HG03135 (cell line): ENCODE results near the gene CA7.
"Not testable (repeated sequence)": the region's sequence is repeated elsewhere in the genome, so short reads cannot be mapped to it uniquely, and the experiment has no call there.

Experiments
- ATAC-seq: cut with Tn5 transposase; IDR thresholded peaks from one replicate; pipeline ENCODE4 v1.9.1; 2021; ENCODE audit warnings: mild to moderate bottlenecking, moderate library complexity; ENCODE audit not compliant: unreplicated experiment

Gene CA7

DNA sequence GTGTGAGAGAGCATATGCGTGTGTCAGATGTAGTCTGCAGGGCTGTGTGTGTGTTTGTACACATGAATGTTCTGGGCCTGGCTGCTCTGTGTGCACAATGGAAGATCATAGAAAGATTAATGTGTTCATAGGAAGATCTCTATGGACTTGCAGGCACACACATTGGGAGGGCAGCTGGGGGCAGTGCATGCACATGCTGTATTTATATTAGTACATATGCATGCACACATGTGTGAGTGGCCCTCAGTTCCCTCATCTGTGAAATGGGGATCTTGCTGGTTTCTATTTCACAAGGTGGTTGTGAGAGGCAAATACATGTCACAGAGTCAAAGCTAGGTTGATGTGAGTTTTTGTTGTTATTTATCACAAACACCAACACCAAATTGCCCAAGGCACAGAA lies 2.1 kb downstream of the CA7 start:
- ATAC-seq: no peak

- ATAC-seq: no peak
These were observed 2.6 kb downstream of the CA7 start for GRCh38 chr16:66846831-66847230.

DNA sequence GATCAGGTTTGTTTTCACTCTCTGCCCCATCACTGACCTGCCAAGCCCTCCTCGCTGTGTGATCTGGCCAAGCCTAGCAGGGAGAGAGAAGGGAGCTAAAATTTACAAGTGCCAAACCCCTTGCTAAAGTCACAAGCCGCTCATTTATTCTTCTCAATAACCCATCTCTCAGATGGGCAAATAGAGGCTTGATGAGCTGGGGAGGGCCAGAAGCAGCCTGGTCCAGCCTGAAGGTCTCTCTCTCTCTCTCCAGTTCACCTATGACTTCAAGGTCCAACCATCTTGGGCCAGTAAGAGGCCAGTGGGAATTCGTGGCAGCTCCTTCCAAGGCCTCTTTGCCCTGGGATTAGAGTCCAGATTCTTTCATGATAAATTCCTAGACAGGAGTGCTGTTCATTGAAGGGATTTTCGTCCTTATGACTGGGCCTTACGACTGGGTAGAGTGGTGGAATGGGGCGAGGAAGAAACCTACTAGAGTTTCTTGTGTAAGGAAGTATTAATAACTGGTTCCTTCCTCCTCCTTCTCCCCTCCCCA lies 3.4 kb downstream of the CA7 start:
- ATAC-seq: no peak

- no peak for ATAC-seq
These were observed 4.0 kb downstream of the CA7 start for GRCh38 chr16:66848172-66848571.

DNA sequence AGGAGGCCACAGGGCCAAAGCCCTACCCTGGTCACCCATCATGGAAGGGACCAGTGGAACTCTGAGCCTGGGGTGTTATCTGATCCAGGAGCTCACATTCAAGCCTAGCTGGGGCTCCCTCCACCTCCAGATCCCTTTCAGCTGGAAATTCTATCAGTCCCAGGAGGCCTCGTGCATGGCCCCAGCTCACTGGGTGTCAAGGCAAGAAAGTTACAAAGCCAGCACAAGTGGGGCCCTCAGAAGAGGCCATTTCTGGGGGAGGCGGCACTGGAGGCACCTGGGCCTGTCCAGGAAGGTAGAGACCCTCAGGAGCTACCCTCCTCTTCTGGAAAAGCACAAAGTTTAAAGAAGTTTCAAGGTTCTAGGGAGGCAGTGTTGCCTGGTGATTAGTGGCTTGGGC lies 4.8 kb downstream of the CA7 start:
- no peak for ATAC-seq

DNA sequence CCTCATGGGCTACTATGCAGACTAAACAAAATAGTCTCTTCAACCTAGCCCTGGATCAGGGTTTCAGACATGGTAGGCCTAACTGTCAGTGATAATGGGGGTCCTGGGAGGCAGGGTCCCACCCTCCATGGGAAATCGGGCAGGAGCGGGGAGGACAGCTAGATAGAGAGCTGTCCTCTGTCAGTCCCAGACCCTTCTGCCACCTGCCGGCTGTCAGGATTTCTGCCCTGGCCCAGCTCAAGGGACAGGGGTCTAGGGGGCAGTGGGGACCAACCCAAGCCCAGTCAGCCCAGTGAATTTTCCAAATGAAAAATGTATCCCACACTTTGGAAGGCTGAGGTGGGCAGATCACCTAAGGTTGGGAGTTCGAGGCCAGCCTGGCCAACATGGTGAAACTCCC lies 5.3 kb downstream of the CA7 start:
- no peak for ATAC-seq

GRCh38 chr16:66850115-66850815 lies 6.1 kb downstream of the CA7 start:
- ATAC-seq: no peak

GRCh38 chr16:66851166-66851964 lies 7.2 kb downstream of the CA7 start:
- no peak for ATAC-seq

GRCh38 chr16:66853261-66854139 lies 9.3 kb downstream of the CA7 start:
- ATAC-seq: no peak

DNA sequence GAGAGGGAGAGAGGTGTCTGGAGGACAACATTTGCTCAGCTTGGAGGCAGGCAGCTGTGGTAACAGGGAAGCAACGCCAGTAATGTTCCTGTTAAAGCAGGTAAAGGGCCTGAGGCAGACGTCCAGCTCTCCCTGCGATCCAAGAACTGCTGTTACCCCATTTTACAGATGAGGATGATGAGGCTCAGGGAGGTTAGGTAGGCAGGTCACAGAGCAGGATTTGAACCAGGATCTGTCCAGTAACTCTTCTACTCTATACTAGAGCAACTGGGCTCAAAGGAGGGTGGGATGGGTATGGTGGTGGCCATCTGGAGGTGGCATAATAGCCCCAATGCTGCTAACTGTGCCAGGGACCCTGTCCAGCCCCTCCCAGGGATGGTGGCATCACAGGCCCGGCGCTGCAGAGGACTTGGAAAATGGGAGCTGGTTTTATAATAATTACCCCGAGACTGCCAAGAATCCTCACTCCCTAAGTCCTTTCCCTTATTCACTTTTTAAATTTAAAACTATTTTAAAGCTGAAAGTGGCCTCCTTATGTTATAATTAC lies 12.0 kb downstream of the CA7 start:
- ATAC-seq: no peak

DNA sequence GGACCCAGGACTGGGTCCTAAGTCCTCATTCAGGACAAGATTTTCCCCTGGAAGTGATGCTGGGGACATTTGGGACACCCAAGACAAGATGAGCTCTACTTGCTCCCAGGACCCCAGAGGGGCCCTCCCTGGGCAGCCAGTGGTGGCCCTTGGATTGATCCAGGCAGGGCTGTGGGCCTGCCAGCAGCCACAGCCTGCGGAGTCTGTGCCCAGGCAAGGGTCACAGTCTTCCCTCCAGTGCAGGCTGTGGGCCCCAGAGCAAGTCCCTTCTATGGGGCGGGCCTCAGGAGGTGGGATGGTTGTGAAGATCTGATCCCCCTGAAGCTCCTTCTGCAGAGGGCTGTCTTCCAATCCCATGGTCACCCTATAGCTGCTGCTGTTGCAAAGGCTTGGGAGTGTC lies 12.6 kb downstream of the CA7 start:
- no peak for ATAC-seq

DNA sequence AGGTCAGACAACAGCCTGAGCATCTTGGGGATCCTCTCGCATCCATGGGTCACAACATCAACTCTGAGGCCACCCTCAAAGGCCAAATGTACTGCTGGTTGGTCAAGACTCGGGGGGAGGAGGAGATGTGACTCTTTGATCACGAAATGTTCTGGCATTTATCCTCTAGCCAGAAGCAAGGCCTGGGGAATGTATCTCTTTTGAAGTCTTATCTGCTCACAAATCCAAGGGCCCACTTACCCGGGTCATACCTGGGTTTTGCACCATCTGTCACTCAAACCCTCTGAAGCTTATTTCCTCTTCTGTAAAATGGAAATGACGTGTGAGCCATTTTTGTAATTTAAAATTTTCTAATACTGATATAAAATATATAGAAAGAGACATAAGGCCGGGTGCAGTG lies 13.2 kb downstream of the CA7 start:
- no peak for ATAC-seq

GRCh38 chr16:66858740-66859396 lies 14.7 kb downstream of the CA7 start:
- no peak for ATAC-seq

- no peak for ATAC-seq
These were observed 15.3 kb downstream of the CA7 start for GRCh38 chr16:66859397-66860068.

DNA sequence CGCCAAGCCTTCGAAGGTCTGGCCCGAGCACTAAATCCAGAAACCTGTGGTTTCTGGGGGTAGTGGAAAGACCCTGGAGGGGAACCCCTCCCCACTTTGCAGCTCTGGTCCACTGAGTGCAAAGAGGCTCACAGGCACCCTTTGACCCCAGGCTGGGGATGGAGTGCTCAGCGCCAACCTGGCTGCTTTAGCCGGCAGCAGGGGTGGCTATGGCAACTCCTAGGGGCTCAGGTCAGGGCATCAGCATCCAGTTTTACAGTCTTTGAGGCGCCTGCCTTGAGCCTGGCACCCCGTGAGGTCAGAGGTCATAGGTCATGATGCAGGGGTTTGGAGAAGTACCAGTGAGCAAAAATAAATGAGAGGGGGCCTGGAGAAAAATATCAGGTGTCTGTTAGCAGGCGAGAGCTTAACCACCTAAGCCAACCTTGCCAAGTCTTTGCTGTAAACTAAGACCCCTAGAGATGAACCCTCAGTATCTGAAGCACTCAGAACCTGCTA lies 17.9 kb downstream of the CA7 start:
- ATAC-seq: no peak

DNA sequence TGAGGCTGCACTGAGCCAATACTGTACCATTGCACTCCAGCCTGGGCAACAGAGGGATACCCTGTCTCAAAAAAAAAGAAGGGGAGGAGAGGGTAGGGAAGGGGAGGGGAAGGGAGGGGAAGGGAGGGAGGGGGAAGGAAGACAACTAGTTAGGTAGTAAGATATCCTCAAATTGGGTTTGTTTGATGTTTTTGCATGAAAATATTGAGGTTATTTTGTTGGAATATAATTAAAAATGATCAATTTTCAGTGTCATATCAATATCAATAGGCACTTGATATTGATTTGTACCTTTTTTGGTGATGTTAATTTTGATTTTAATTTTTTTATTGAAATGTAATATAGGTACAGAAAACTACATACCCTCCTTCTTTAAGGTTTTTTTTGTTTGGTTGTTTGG lies 19.5 kb downstream of the CA7 start:
- ATAC-seq: no peak

DNA sequence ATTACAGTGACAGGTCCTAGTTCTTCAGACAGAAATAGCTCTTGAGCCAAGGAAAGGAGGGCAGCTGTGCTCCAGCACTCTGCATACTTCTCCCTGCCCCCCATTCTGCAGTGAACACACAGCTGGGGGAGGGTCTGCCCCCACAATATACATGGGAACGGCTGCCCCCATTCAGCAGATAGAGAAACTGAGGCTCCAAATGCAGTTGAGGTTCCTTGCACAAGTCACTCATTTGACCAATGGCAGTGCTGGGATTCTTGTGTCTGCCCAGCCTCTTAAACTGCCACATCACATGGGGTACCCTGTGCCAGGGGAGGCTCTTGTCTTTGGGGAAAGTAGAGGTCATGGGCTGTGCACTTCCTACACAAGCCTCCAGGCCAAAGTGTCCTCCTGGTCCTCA lies 25.2 kb downstream of the CA7 start:
- no peak for ATAC-seq

DNA sequence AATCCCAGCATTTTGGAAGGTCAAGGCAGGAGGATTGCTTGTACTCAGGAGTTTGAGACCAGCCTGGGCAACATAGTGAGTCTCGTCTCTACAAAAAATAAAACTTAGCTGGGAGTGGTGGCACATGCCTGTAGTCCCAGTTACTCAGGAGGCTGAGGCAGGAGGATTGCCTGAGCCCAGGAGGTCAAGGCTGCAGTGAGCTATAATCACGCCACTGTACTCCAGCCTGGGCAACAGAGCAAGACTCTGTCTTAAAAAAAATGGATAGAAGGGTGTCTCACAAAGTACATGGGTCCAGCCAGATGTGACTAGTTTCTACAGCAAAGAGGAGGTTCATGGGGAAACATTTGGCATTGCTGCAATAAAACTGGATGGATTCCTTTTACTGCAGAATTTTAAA lies 27.1 kb downstream of the CA7 start:
- ATAC-seq: not testable (repeated sequence)

DNA sequence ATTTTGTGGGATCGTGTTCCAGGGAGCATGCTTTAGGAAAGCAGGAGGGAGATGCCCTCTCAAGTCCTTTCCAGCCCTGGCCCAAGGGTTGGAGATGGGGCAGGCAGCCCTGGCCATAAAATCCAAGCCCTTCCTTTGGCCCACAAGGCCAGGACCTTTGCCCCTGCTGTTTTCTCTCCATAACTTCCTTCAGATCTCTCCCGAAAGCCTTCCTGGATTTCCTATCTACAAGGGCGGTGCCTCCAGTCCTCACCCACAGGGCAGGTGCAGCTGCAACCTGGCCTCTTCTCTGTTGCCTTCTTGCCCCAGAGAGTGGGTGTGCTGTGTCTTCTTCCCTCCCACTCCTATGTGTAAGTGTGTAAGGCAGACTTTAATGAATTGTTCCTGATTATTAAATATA lies 27.6 kb downstream of the CA7 start:
- no peak for ATAC-seq

- ATAC-seq: no peak
These were observed 28.3 kb downstream of the CA7 start for GRCh38 chr16:66872559-66872942.
